Common myeloid progenitor, CD34-positive (primary cell): ENCODE measurements around the gene APAF1.

ENCODE experiments used
- CTCF ChIA-PET: fragments of 350-600 bp; sonication (Branson Sonifier 250); formaldehyde crosslinking; loops from one replicate; lab custom pipeline; 2021; ENCODE audit warnings: antibody characterized with exemption; lab: Charles Lee
- POLR2A ChIA-PET: fragments of 350-600 bp; sonication (Branson Sonifier 250); formaldehyde crosslinking; loops from one replicate; lab custom pipeline; 2021; ENCODE audit warnings: antibody characterized with exemption; lab: Charles Lee
- DNase-seq, 3 donors: peaks; one replicate each; pipeline versions ENCODE4 v3.0.0 to v3.0.0-alpha.2; 2013
- H3K27ac ChIP-seq, 2 experiments: 1 replicate in 1 of 2; 2 replicates in 1 of 2; pipeline ENCODE4 v1.7.0; 2013; ENCODE audit warnings: inconsistent platforms in 2 of 2, low read length in 2 of 2, mild to moderate bottlenecking in 2 of 2, low read depth in 1 of 2, moderate library complexity in 1 of 2; ENCODE audit not compliant: severe bottlenecking in 2 of 2, insufficient read depth in 1 of 2, poor library complexity in 1 of 2
- H3K27me3 ChIP-seq, 5 experiments: replicated peaks in 2 of 5; 1 replicate in 3 of 5; 2 replicates in 2 of 5; pipeline versions ENCODE4 v1.6.1 to v1.7.0; 2013; ENCODE audit warnings: low read length in 4 of 5, mild to moderate bottlenecking in 2 of 5, moderate library complexity in 2 of 5, inconsistent platforms in 1 of 5; ENCODE audit not compliant: insufficient read depth in 5 of 5, control insufficient read depth in 4 of 5
- H3K36me3 ChIP-seq, 4 experiments: 1 replicate in 2 of 4; 2 replicates in 2 of 4; pipeline versions ENCODE4 v1.6.1 to v1.7.0; 2013; ENCODE audit warnings: low read length in 3 of 4, control low read depth in 1 of 4, mild to moderate bottlenecking in 1 of 4; ENCODE audit not compliant: control insufficient read depth in 4 of 4, insufficient read depth in 4 of 4
- H3K4me1 ChIP-seq, 4 experiments: 1 replicate in 3 of 4; 2 replicates in 1 of 4; pipeline versions ENCODE4 v1.6.1 to v1.7.1; 2013; ENCODE audit warnings: low read length in 3 of 4, mild to moderate bottlenecking in 3 of 4, control low read depth in 1 of 4, inconsistent platforms in 1 of 4, moderate library complexity in 1 of 4; ENCODE audit not compliant: control insufficient read depth in 4 of 4, insufficient read depth in 4 of 4; ENCODE audit errors: control extremely low read depth in 1 of 4
- H3K4me3 ChIP-seq, 7 experiments: 1 replicate in 4 of 7; 2 replicates in 3 of 7; pipeline versions ENCODE4 v1.5.1 to v1.7.0; 2013; ENCODE audit warnings: mild to moderate bottlenecking in 7 of 7, low read length in 6 of 7, moderate library complexity in 6 of 7, inconsistent platforms in 2 of 7, low read depth in 2 of 7, control low read depth in 1 of 7; ENCODE audit not compliant: insufficient read depth in 4 of 7, control insufficient read depth in 1 of 7; ENCODE audit errors: extremely low read depth in 1 of 7
- H3K9me3 ChIP-seq, 5 experiments: 1 replicate in 4 of 5; 2 replicates in 1 of 5; pipeline versions ENCODE4 v1.6.1 to v1.7.1; 2013; ENCODE audit warnings: low read length in 4 of 5, mild to moderate bottlenecking in 2 of 5, inconsistent platforms in 1 of 5, low read depth in 1 of 5, moderate library complexity in 1 of 5; ENCODE audit not compliant: control insufficient read depth in 4 of 5, insufficient read depth in 2 of 5; ENCODE audit errors: control extremely low read depth in 1 of 5
- WGBS: methylation state at CpG from one replicate; pipeline ENCODE4 v1.1.5; 2013; ENCODE audit not compliant: insufficient coverage; 5-methylcytosine and 5-hydroxymethylcytosine counted together

APAF1 gene

DNA sequence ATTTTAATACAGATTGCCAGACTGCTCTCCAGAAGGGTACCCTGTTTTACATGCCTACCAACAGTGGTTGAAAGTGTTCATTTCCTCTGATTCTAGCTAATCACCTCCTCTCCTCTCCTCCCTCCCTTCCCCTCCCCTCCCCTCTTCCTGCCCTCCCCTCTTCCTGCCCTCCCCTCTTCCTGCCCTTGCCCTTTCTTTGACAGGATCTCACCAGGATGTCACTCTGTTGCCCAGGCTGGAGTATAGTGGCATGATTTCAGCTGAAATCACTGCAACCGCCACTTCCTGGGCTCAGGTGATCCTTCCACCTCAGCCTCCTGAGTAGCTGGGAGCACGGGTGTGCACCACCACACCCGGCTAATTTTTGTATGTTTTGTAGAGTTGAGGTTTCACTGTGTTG lies 24.7 kb downstream of the APAF1 start:
- WGBS, result 93% methylated on average over 3 of the region's 3 CpGs
- H3K4me3 ChIP-seq, result no peak overlapping the region
- POLR2A ChIA-PET, result no interaction called here
- peaks cover 17 to 50% (median 35%) of the 10 kb centered on the region in 4 experiments for H3K36me3 ChIP-seq
- no peaks in the 10 kb centered on the region for H3K4me1 ChIP-seq
- H3K27ac ChIP-seq, result no peak overlapping the region
- H3K27me3 ChIP-seq, result no peaks in the 10 kb centered on the region
- CTCF ChIA-PET, result interaction anchor here (1.2 to 2.3 kb wide), 2 partner anchors 12 to 103 kb away, joined by 4 to 7 read pairs; no protein-coding TSS in a partner anchor
- no peaks in the 10 kb centered on the region for H3K9me3 ChIP-seq
- DNase-seq, result no peak

DNA sequence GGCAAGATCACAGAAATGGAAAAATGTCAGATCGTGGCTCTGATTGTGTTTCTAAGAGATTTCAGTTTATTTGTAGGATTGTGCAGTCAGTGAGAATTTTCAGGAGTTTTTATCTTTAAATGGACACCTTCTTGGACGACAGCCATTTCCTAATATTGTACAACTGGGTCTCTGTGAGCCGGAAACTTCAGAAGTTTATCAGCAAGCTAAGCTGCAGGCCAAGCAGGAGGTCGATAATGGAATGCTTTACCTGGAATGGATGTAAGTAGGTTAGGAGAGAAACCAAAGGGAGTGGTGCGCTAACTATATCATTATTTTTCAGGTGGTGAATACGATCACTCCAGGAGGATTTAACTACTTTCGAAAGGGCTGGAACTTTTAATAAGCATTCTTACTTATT lies 26.4 kb downstream of the APAF1 start:
- Histone ChIP-seq H3K27me3 (no peaks in the 10 kb centered on the region), H3K4me3 (no peak overlapping the region), H3K9me3 (no peaks in the 10 kb centered on the region), H3K4me1 (no peaks in the 10 kb centered on the region), H3K27ac (no peak overlapping the region), H3K36me3 (peaks cover 17 to 42% (median 24%) of the 10 kb centered on the region in 4 experiments)
- CTCF ChIA-PET, result no interaction called here
- DNase-seq, result no peak
- WGBS, result 100% methylated on average over 4 of the region's 7 CpGs
- POLR2A ChIA-PET, result no interaction called here

DNA sequence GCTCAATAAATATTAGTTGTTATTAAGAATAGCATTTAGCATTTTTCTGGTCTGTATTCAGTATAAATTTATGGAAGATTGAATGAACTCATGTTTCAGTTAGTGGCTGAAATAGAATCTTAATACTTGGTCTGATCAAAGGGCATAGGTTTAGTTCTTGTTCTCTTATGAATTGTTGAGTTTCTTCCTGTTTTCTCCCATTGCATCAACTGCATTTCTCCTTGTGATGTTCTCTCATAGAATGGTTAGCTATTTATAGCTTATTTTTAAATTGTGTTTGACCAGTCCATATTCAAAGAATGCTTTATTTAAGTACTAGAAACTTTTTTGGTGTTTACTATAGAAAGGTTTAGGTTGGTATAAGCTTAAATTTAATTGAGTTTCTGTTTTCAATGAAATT lies 29.8 kb downstream of the APAF1 start:
- Histone ChIP-seq H3K4me1 (no peaks in the 10 kb centered on the region), H3K4me3 (no peak overlapping the region), H3K36me3 (peaks cover 20 to 47% (median 30%) of the 10 kb centered on the region in 4 experiments), H3K27ac (no peak overlapping the region), H3K27me3 (no peaks in the 10 kb centered on the region), H3K9me3 (no peaks in the 10 kb centered on the region)
- DNase-seq, result no peak
- ChIA-PET CTCF (no interaction called here), POLR2A (interaction anchor here (0.6 kb wide), 1 partner anchor 12 kb away, joined by 7 read pairs; no protein-coding TSS in a partner anchor)

DNA sequence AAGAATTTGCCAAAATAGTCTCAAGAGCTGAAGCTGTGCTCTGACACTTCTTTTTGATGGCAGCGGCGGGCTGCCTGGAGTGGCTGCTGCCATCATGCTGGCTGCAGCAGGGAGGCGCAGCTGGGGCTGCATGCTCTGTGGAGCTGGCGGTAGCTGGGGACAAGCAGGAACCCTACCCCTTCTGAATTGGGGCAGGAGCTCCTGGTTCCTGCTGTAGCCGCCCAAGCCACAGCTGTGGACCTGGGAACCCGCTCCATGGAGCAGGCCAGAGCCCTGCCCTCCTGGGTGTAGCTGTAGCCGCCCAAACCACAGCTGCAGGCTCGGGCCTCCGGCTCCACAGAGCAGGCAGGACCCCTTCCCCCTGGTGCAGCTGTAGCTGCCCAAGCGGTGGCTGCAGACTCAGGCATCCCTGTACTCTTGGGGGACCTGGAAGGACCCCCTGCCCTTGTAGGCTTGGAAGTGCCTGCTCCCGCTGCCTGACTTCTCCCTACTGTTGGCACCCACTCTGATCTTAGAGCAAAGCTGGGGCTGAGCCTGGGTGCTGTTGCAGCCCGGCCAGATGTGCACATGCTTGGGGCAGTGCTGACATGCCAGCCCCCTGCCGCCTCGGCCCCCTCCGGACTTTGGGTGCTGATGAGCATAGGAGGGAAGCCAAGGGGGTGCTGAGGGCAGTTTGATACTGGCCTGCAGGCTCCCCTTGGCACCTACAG lies 33.3 kb downstream of the APAF1 start:
- Histone ChIP-seq H3K4me1 (no peaks in the 10 kb centered on the region), H3K27me3 (no peaks in the 10 kb centered on the region), H3K27ac (no peak overlapping the region), H3K4me3 (no peak overlapping the region), H3K9me3 (no peaks in the 10 kb centered on the region), H3K36me3 (peaks cover 35 to 61% (median 46%) of the 10 kb centered on the region in 4 experiments)
- CTCF ChIA-PET, result interaction anchor here (1.1 kb wide), 1 partner anchor 25 kb away, joined by 3 read pairs; no protein-coding TSS in a partner anchor
- DNase-seq, result no peak
- 97% methylated on average over 12 of the region's 15 CpGs for WGBS
- POLR2A ChIA-PET, result no interaction called here

DNA sequence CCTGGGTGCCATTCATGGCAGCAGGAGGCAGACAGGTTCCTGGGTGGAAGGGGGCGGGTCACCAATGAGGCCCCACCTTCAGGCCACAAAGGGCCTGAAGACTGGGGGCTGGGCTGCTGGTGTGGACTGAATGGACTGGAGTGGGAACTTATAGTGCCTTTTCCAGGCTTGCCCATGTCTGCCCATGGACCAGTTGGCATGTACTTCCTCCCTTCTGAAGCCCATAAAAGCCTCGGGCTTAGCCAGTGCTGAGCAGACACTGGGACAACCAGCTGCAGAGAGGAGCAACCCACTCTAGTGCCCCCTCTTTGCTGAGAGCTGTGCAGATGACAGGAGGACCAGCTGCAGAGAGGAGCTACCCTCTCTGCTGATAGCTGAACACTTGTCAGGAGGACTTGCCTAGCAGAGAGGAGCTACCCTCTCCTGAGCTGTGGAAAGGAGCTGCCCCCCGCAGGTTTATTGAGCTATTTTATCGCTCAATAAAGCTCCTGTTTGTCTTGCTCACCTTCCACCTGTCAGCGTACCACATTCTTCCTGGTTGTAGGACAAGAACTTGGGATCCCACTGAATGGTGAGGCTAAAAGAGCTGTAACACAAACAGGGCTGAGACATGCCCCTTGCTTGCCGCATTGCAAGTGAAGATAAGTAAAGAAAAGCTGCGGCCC lies 34.0 kb downstream of the APAF1 start:
- CTCF ChIA-PET, result no interaction called here
- Histone ChIP-seq H3K4me3 (no peak overlapping the region), H3K27me3 (no peaks in the 10 kb centered on the region), H3K27ac (no peak overlapping the region), H3K9me3 (no peaks in the 10 kb centered on the region), H3K4me1 (no peaks in the 10 kb centered on the region), H3K36me3 (peaks cover 40 to 62% (median 49%) of the 10 kb centered on the region in 4 experiments)
- POLR2A ChIA-PET, result no interaction called here
- WGBS, result 100% methylated on average over 7 of the region's 7 CpGs
- no peak for DNase-seq

DNA sequence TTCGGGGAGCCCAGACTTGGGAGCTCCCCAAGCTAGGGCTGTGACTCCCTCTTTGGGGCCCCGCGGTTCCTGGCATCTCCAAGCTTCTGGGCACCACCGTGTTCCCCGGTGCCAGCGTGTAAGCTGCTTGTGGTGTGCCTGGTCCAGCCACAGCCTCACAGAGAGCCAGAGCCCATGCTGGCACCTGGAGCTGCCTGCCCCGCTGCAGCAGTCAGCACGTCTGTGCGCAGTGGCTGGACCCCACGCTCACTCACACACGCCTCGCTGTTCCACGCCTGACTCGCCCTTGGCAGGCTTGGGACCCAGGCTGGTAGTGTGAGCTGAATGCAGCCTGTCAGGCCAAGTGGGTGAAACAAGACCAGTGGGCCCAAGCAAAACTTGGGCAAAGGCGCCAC lies 34.5 kb downstream of the APAF1 start:
- DNase-seq, result no peak
- WGBS, result over 99% methylated on average over 14 of the region's 15 CpGs
- Histone ChIP-seq H3K27ac (no peak overlapping the region), H3K4me3 (no peak overlapping the region), H3K27me3 (no peaks in the 10 kb centered on the region), H3K9me3 (no peaks in the 10 kb centered on the region), H3K36me3 (peaks cover 38 to 66% (median 51%) of the 10 kb centered on the region in 4 experiments), H3K4me1 (no peaks in the 10 kb centered on the region)
- CTCF ChIA-PET, result no interaction called here
- POLR2A ChIA-PET, result no interaction called here

DNA sequence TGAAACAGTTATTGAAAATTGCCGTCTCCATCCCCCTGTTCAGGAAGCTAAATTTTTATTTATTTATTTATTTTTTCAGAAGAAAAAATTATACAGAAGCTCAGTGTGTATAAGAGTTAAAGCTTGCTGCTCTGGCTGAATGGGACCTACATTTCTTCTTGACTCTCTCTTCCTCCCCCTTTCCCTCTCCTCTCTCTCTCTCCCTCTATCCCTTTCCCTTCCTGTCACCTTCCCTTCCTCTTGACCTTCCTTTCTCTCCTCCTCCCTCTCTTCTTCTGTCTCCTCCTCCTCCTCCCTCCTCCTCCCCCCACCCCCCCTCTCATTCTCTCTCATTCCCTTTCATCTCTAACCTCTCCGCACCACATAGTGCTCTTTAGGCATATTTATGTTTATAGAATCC lies 39.1 kb downstream of the APAF1 start:
- no peak for DNase-seq
- CTCF ChIA-PET, result interaction anchor here (1.2 kb wide), 1 partner anchor 10 kb away, joined by 4 read pairs; no protein-coding TSS in a partner anchor
- Histone ChIP-seq H3K4me1 (no peaks in the 10 kb centered on the region), H3K9me3 (no peaks in the 10 kb centered on the region), H3K36me3 (peaks cover 31 to 62% (median 46%) of the 10 kb centered on the region in 4 experiments), H3K27ac (no peak overlapping the region), H3K27me3 (no peaks in the 10 kb centered on the region), H3K4me3 (no peak overlapping the region)
- no CpG with 5 or more reads among the region's 2 CpGs for WGBS
- POLR2A ChIA-PET, result no interaction called here
